ENCODE data around the gene HDAC10.
"Not testable (repeated sequence)": the region's sequence is repeated elsewhere in the genome, so short reads cannot be mapped to it uniquely, and the experiment has no call there.

The HDAC10 gene

GRCh38 chr22:50216055-50216683 is 34.9 kb downstream of the HDAC10 start:
- no peak for DNase-seq

GRCh38 chr22:50215297-50216054 is 35.6 kb downstream of the HDAC10 start:
- DNase-seq = no peak

GRCh38 chr22:50213263-50213662 is 37.8 kb downstream of the HDAC10 start:
- DNase-seq = no peak

DNA sequence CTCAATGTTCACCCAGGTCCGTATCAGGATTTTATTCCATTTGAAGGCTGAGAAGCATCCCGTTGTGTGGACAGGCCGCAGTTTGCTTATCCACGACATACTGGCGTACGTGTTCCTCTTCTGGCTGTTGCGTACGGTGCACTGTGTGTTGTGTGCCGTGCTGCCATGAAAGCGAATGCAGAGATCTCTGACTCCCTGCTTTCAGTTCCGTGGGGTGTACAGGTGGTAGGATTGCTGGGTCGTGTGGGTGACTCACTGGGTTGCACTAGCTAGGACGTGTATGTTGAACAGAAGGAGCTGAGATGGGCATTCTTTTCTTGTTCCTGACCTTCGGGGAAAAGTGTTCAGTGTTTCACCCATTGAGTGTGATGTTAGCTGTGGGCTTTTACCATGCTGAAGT is 39.9 kb downstream of the HDAC10 start:
- no peak for DNase-seq

DNA sequence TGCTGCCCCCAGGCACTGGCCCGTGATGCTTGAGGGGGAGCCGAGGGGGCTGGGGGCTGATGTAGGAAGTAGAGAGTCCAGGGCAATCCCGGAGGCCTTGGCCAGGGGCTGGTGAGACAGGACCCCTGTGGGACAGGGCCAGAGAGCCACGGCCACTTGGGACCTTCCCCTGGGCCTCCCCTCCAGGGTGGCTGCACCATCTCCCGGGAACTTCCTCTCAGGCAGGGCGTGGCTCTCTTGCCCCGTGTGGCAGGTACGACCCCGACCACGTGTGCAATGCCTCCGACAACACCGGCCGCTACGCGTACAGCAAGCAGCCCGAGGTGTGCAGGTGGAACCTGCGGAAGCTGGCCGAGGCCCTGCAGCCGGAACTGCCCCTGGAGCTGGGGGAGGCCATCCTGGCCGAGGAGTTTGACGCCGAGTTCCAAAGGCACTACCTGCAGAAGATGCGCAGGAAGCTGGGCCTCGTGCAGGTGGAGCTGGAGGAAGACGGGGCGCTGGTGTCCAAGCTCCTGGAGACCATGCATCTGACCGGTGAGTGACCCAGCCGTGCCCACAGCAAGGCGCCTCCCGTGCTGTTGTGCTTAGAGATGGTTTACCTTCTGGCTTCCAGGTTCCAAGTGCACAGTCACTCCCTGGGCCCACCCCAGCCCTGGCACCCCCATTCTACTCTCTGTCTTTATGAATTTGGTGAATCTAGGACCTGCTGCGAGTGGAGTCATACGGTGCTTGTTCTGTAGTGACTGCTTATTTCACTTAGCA is 40.5 kb downstream of the HDAC10 start:
- DNase-seq = no peak

DNA sequence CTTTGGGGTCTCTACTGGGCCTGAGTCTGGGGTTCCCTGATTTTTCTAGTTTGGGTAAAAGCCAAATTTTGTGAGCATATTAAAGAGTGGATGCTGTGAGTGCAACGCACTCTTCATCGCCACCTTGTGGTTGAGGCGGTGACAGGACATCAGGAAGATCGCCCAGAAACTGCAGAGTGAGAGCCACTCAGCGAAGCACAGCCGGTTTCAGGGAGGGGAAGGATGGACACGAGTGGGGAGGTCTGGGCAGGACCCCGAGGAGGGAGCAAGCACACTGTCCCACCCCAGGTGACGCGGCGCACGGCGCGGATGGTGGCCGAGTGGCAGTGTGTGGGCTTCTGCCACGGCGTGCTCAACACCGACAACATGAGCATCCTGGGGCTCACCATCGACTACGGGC is 41.2 kb downstream of the HDAC10 start:
- peak in 1 of 2 experiments; percentile 17 for DNase-seq

DNA sequence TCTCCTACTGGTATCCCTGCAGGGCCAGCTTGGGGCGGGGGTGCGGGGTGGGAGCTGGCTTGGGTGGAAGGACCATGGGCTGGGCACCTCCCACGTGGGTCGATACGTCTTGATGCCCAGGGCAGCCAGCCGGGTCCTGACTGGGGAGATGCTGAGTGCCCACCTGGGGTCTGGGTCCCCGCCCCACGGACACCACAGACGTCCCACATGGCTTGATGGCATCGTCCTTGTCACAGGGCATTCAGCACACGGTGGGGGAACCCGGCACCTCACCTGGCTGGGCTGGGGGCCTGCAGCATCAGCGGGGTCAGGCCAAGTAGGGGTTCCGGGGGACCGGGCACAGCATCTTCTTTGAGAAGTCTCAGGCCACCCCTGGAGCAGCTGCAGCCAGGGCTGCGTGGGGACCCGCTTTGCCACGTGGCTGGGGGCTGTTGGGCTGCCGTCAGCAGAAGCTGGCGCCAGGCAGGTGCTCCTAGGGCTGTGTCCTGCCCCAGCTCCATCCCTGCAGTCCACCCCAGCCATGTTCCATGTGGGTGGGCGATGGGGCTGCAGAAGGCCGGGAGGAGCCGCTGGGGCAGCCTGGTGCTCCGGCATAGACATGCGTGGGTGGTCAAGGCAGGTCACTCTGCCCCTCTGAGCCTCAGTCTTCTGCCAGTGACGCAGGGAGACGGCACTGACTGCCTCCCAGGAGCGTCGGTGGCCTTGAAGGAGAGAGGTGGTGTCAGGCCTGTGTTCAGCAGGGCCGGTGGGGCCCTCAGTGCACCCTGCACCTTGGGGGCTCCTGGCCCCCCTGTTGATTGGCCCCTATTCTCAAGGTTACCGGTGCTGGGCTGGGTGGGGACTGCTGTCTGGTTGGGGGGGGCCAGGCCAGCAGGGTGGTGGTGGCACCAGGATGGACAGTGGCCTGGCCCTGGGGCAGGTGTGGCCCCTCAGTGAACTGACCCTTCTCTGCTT is 41.8 kb downstream of the HDAC10 start:
- DNase-seq = no peak

GRCh38 chr22:50208430-50208938 is 42.6 kb downstream of the HDAC10 start:
- no peak for DNase-seq

DNA sequence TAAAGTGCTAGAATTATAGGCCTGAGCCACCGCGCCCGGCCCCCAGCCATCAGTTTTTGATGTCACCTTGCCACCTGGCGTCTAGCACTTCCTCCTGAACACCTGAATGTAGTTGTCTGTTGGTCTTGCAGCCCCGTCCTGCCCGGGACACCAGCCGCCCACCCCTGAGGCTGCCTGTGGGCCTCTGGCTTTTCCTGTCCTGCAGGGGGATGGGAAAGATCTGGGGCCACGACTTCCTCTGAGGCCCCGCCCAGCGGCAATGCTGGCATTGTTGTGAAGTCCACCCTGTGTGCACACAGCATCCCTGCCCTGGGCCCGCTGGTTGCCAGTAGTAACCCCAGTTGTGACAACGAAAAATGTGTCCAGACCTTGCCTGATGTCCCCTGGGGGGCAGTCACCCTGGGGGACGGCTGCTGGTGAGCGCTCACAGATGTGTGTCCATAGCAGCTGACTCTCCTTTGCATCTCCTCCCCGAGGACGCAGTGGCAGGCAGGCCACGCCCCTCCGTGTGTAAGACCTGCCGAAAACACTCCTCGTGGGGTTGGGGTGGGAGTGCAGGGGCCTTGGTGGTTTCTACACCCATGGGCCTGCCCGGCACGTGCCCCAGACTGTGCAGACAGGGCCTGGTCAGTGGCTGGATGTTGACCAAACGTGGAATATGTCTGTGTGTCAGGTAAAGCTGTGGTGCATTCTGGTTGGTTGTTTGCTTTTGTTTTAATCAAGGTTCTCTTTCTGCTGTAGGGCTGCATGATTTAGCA is 43.5 kb downstream of the HDAC10 start:
- DNase-seq = no peak

GRCh38 chr22:50206599-50206998 is 44.5 kb downstream of the HDAC10 start:
- no peak for DNase-seq

- DNase-seq = no peak
Measured at GRCh38 chr22:50205781-50206569, 45.1 kb downstream of the HDAC10 start.

GRCh38 chr22:50204998-50205397 is 46.1 kb downstream of the HDAC10 start:
- DNase-seq = not testable (repeated sequence)

GRCh38 chr22:50204571-50204970 is 46.5 kb downstream of the HDAC10 start:
- no peak for DNase-seq

DNA sequence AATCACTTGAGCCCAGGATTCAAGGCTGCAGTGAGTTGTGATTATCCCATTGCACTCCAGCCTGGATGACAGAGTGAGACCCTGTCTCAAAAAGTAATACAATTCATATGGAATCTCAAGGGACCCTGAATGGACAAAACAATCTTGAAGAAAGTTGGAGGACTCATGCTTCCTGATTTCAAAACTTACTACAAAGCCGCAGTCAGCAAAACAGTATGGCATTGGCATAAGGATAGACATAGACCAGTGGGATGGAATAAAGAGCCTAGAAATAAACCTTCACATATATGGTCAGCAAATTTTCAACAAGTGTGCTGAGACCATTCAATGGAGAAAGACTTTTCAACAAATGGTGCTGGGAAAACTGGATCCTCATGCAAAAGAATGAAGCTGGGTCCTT is 47.8 kb downstream of the HDAC10 start:
- DNase-seq = no peak

DNA sequence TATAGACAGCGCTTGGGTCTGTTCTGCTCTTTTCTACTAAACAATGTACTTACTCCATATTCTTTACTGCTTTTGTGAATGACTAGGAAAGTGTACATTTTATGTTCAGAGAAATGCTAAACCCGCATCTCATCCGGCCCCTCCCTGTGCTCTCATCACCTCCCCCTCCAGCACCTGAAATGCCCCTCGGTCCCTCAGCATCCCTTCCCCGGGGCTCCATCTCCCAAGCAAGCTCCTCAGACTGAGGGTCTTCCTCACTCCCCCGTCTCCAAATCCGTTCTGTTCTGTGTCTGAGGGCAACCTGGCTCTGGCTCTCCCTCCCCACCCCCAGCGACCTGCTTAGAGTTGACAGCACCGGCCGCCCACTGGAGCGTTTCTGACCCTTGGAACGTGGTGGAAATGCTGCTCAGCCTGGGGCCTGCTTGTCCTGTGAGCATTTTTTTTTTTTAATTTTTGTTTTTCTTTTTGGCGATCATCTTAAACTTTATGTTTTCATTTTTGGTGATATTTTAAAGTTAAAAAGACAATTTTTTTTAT is 48.9 kb downstream of the HDAC10 start:
- no peak for DNase-seq

GRCh38 chr22:50201191-50202129 is 49.6 kb downstream of the HDAC10 start:
- DNase-seq = no peak

- DNase-seq = peak; percentile 38 to 80
Measured at GRCh38 chr22:50200461-50201190, 50.4 kb downstream of the HDAC10 start, which contains the start of gene SELENOO. Gene SELENOO, plus strand, starts transcription at chr22:50201011. Its CDS starts 26 bp downstream, at chr22:50201037.

- no peak for DNase-seq
Measured at GRCh38 chr22:50199829-50200460, 51.1 kb downstream of the HDAC10 start.

Measured in SW 1271 (cell line).